IMR-90 (cell line): ENCODE measurements around the gene DENND1B.

Experiments
- BHLHE40 ChIP-seq: fragments of 150-350 bp; IDR thresholded peaks from 2 replicates; pipeline ENCODE4 v1.6.1; 2016; ENCODE audit warnings: mild to moderate bottlenecking, low read depth, low read length
- CEBPB ChIP-seq: IDR thresholded peaks from 2 replicates; pipeline ENCODE4 v1.6.1; 2012; ENCODE audit warnings: low read depth, low read length, improper control_type of control experiment
- CTCF ChIP-seq: conservative IDR thresholded peaks from 2 replicates; pipeline ENCODE4 v1.5.1; 2012; ENCODE audit warnings: mild to moderate bottlenecking, low read depth, low read length, improper control_type of control experiment
- MAFK ChIP-seq: IDR thresholded peaks from 2 replicates; pipeline ENCODE4 v1.6.1; 2012; ENCODE audit warnings: low read depth, low read length, improper control_type of control experiment
- MAZ ChIP-seq: IDR thresholded peaks from 2 replicates; pipeline ENCODE4 v1.6.1; 2012; ENCODE audit warnings: low read depth, mild to moderate bottlenecking, low read length, improper control_type of control experiment, moderate library complexity, borderline replicate concordance
- POLR2A ChIP-seq: IDR thresholded peaks from 2 replicates; pipeline ENCODE4 v1.6.1; 2012; ENCODE audit warnings: mild to moderate bottlenecking, low read depth, low read length
- RAD21 ChIP-seq: IDR thresholded peaks from 2 replicates; pipeline ENCODE4 v1.6.1; 2012; ENCODE audit warnings: low read length, improper control_type of control experiment
- SMC3 ChIP-seq: fragments of 150-350 bp; IDR thresholded peaks from 2 replicates; pipeline ENCODE4 v1.6.1; 2016; ENCODE audit warnings: low read depth, mild to moderate bottlenecking, antibody characterized with exemption, low read length, moderate library complexity

DNA sequence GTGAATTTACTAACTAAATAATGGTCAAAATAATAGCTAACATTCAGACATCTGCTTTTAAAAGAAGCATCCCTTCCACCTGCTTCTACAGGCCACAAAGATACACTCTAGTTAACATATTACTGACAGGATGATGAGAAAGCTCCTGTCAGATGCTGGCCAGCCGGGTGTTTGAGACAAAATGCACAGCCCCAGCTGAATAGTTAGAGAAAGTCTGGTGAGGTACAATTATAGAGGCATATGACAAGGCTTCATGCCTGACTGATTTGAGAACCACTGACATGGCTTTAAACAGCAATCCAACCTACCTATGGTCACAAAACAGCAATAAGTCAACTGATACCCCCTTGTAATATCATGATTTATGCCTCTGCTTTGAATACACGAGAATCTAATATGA is 137.0 kb downstream of the DENND1B start:
- TF ChIP-seq CTCF: no peak
- no peak for TF ChIP-seq MAFK
- TF ChIP-seq POLR2A: no peak
- TF ChIP-seq RAD21: no peak
- no peak for TF ChIP-seq CEBPB
- TF ChIP-seq SMC3: no peak
- TF ChIP-seq BHLHE40: no peak
- no peak for TF ChIP-seq MAZ
